ENCODE data around the gene HOXD9. TPM values are rescaled to one million over a fixed set of nuclear protein-coding genes. Genes with fewer than 3 reads are reported as not detected.

The HOXD9 gene
- polyA plus RNA-seq, 2 donors, result 0.99 to 2.4 TPM

- Histone ChIP-seq H3K4me3 (ENCODE audit: low read depth in 1 of 2, low read length in 2 of 2) (peak overlapping the region in 1 of 2 donors; percentile 23), H3K4me1 (ENCODE audit: control insufficient read depth in 2 of 2, insufficient read depth in 2 of 2, low read length in 1 of 2) (peaks cover 0 to 2% of the 10 kb centered on the region in 2 donors), H3K27me3 (ENCODE audit: control insufficient read depth in 1 of 2, insufficient read depth in 2 of 2, low read length in 2 of 2) (peaks cover 19 to 72% of the 10 kb centered on the region in 2 donors), H3K36me3 (ENCODE audit: control insufficient read depth in 2 of 2, insufficient read depth in 2 of 2, low read length in 1 of 2) (no peaks in the 10 kb centered on the region), H3K27ac (ENCODE audit: low read depth in 2 of 2, low read length in 1 of 2) (peak overlapping the region in 1 of 2 donors; percentile 5), H3K9me3 (ENCODE audit: control insufficient read depth in 2 of 2, insufficient read depth in 1 of 2, low read depth in 1 of 2, low read length in 1 of 2) (peaks cover 4 to 14% of the 10 kb centered on the region in 2 donors)
- 19 to 25% methylated on average over 39 to 40 of the region's 40 CpGs for WGBS, 2 donors
Observed at GRCh38 chr2:176117162-176117822, 5.2 kb upstream of the HOXD9 start.

GRCh38 chr2:176117823-176118371 lies 4.6 kb upstream of the HOXD9 start:
- H3K4me1 ChIP-seq (ENCODE audit: control insufficient read depth in 2 of 2, insufficient read depth in 2 of 2, low read length in 1 of 2), result peaks cover 0 to 6% of the 10 kb centered on the region in 2 donors
- no peak overlapping the region for H3K27ac ChIP-seq (ENCODE audit: low read depth in 2 of 2, low read length in 1 of 2)
- no peaks in the 10 kb centered on the region for H3K36me3 ChIP-seq (ENCODE audit: control insufficient read depth in 2 of 2, insufficient read depth in 2 of 2, low read length in 1 of 2)
- 11 to 13% methylated on average over 11 of the region's 11 CpGs for WGBS, 2 donors
- H3K4me3 ChIP-seq (ENCODE audit: low read depth in 1 of 2, low read length in 2 of 2), result peak overlapping the region in 1 of 2 donors; percentile 23
- peaks cover 4 to 13% of the 10 kb centered on the region in 2 donors for H3K9me3 ChIP-seq (ENCODE audit: control insufficient read depth in 2 of 2, insufficient read depth in 1 of 2, low read depth in 1 of 2, low read length in 1 of 2)
- peaks cover 19 to 72% of the 10 kb centered on the region in 2 donors for H3K27me3 ChIP-seq (ENCODE audit: control insufficient read depth in 1 of 2, insufficient read depth in 2 of 2, low read length in 2 of 2)

GRCh38 chr2:176118601-176119339 lies 3.7 kb upstream of the HOXD9 start:
- H3K36me3 ChIP-seq (ENCODE audit: control insufficient read depth in 2 of 2, insufficient read depth in 2 of 2, low read length in 1 of 2), result no peaks in the 10 kb centered on the region
- WGBS, 2 donors, result 12 to 16% methylated on average over 24 of the region's 24 CpGs
- peaks cover 19 to 76% of the 10 kb centered on the region in 2 donors for H3K27me3 ChIP-seq (ENCODE audit: control insufficient read depth in 1 of 2, insufficient read depth in 2 of 2, low read length in 2 of 2)
- H3K9me3 ChIP-seq (ENCODE audit: control insufficient read depth in 2 of 2, insufficient read depth in 1 of 2, low read depth in 1 of 2, low read length in 1 of 2), result peaks cover 7 to 13% of the 10 kb centered on the region in 2 donors
- peak overlapping the region; percentile 18 to 20 for H3K4me3 ChIP-seq (ENCODE audit: low read depth in 1 of 2, low read length in 2 of 2)
- peaks cover 0 to 6% of the 10 kb centered on the region in 2 donors for H3K4me1 ChIP-seq (ENCODE audit: control insufficient read depth in 2 of 2, insufficient read depth in 2 of 2, low read length in 1 of 2)
- no peak overlapping the region for H3K27ac ChIP-seq (ENCODE audit: low read depth in 2 of 2, low read length in 1 of 2)

- Histone ChIP-seq H3K27ac (ENCODE audit: low read depth in 2 of 2, low read length in 1 of 2) (no peak overlapping the region), H3K36me3 (ENCODE audit: control insufficient read depth in 2 of 2, insufficient read depth in 2 of 2, low read length in 1 of 2) (no peaks in the 10 kb centered on the region), H3K9me3 (ENCODE audit: control insufficient read depth in 2 of 2, insufficient read depth in 1 of 2, low read depth in 1 of 2, low read length in 1 of 2) (peaks cover 7 to 13% of the 10 kb centered on the region in 2 donors), H3K4me3 (ENCODE audit: low read depth in 1 of 2, low read length in 2 of 2) (no peak overlapping the region), H3K27me3 (ENCODE audit: control insufficient read depth in 1 of 2, insufficient read depth in 2 of 2, low read length in 2 of 2) (peaks cover 16 to 76% of the 10 kb centered on the region in 2 donors), H3K4me1 (ENCODE audit: control insufficient read depth in 2 of 2, insufficient read depth in 2 of 2, low read length in 1 of 2) (peaks cover 0 to 6% of the 10 kb centered on the region in 2 donors)
- WGBS, 2 donors, result 22 to 23% methylated on average over 13 of the region's 13 CpGs
Observed at GRCh38 chr2:176120364-176121189, 1.9 kb upstream of the HOXD9 start.

- Histone ChIP-seq H3K27me3 (ENCODE audit: control insufficient read depth in 1 of 2, insufficient read depth in 2 of 2, low read length in 2 of 2) (peaks cover 12 to 72% of the 10 kb centered on the region in 2 donors), H3K4me3 (ENCODE audit: low read depth in 1 of 2, low read length in 2 of 2) (peak overlapping the region in 1 of 2 donors; percentile 34), H3K36me3 (ENCODE audit: control insufficient read depth in 2 of 2, insufficient read depth in 2 of 2, low read length in 1 of 2) (no peaks in the 10 kb centered on the region), H3K9me3 (ENCODE audit: control insufficient read depth in 2 of 2, insufficient read depth in 1 of 2, low read depth in 1 of 2, low read length in 1 of 2) (peaks cover 7 to 11% of the 10 kb centered on the region in 2 donors), H3K27ac (ENCODE audit: low read depth in 2 of 2, low read length in 1 of 2) (peak overlapping the region in 1 of 2 donors; percentile 17), H3K4me1 (ENCODE audit: control insufficient read depth in 2 of 2, insufficient read depth in 2 of 2, low read length in 1 of 2) (peaks cover 0 to 6% of the 10 kb centered on the region in 2 donors)
- WGBS, 2 donors, result 17% methylated on average over 49 to 53 of the region's 53 CpGs
Observed at GRCh38 chr2:176121190-176122051, 1.1 kb upstream of the HOXD9 start.

GRCh38 chr2:176122052-176122682 lies 352 bp upstream of the HOXD9 start:
- Histone ChIP-seq H3K27ac (ENCODE audit: low read depth in 2 of 2, low read length in 1 of 2) (peak overlapping the region in 1 of 2 donors; percentile 22), H3K27me3 (ENCODE audit: control insufficient read depth in 1 of 2, insufficient read depth in 2 of 2, low read length in 2 of 2) (peaks cover 15 to 72% of the 10 kb centered on the region in 2 donors)
- WGBS, 2 donors, result 8 to 9% methylated on average over 34 to 47 of the region's 47 CpGs

GRCh38 chr2:176123411-176124109 lies 1.0 kb downstream of the HOXD9 start:
- Histone ChIP-seq H3K27me3 (ENCODE audit: control insufficient read depth in 1 of 2, insufficient read depth in 2 of 2, low read length in 2 of 2) (peaks cover 11 to 58% of the 10 kb centered on the region in 2 donors), H3K27ac (ENCODE audit: low read depth in 2 of 2, low read length in 1 of 2) (no peak overlapping the region), H3K4me3 (ENCODE audit: low read depth in 1 of 2, low read length in 2 of 2) (peak overlapping the region; percentile 34 to 36), H3K9me3 (ENCODE audit: control insufficient read depth in 2 of 2, insufficient read depth in 1 of 2, low read depth in 1 of 2, low read length in 1 of 2) (peaks cover 5 to 7% of the 10 kb centered on the region in 2 donors), H3K4me1 (ENCODE audit: control insufficient read depth in 2 of 2, insufficient read depth in 2 of 2, low read length in 1 of 2) (peaks cover 0 to 6% of the 10 kb centered on the region in 2 donors), H3K36me3 (ENCODE audit: control insufficient read depth in 2 of 2, insufficient read depth in 2 of 2, low read length in 1 of 2) (no peaks in the 10 kb centered on the region)
- 9% methylated on average over 40 of the region's 40 CpGs for WGBS, 2 donors

More at GRCh38 chr2:176122052-176122682, 352 bp upstream of the HOXD9 start:
- Histone ChIP-seq H3K9me3 (ENCODE audit: control insufficient read depth in 2 of 2, insufficient read depth in 1 of 2, low read depth in 1 of 2, low read length in 1 of 2) (peaks cover 6 to 7% of the 10 kb centered on the region in 2 donors), H3K4me3 (ENCODE audit: low read depth in 1 of 2, low read length in 2 of 2) (peak overlapping the region; percentile 34 to 36), H3K4me1 (ENCODE audit: control insufficient read depth in 2 of 2, insufficient read depth in 2 of 2, low read length in 1 of 2) (peaks cover 0 to 6% of the 10 kb centered on the region in 2 donors), H3K36me3 (ENCODE audit: control insufficient read depth in 2 of 2, insufficient read depth in 2 of 2, low read length in 1 of 2) (no peaks in the 10 kb centered on the region)

All from esophagus (tissue), 2 donors.